T-helper 22 cell (primary cell): ENCODE data around the gene RPS14.

ENCODE experiments used
- DNase-seq: peaks from one replicate; pipeline ENCODE4 v3.0.0-alpha.2; 2020; ENCODE audit warnings: low read depth

RPS14 gene

GRCh38 chr5:150449517-150450339, at the start of gene RPS14:
Gene RPS14, minus strand, starts transcription at chr5:150449739. Its CDS starts 2,006 bp downstream, at chr5:150447733.
- peak; percentile 90 for DNase-seq

GRCh38 chr5:150498971-150499370, 49.4 kb upstream of the RPS14 start:
- DNase-seq, result no peak

GRCh38 chr5:150498501-150498900, 49.0 kb upstream of the RPS14 start:
- no peak for DNase-seq

GRCh38 chr5:150497989-150498317, 48.4 kb upstream of the RPS14 start:
- DNase-seq, result no peak

- no peak for DNase-seq
These were observed 47.9 kb upstream of the RPS14 start for GRCh38 chr5:150497274-150497988.

- no peak for DNase-seq
These were observed 47.0 kb upstream of the RPS14 start for GRCh38 chr5:150496534-150496933.

GRCh38 chr5:150496098-150496497, 46.6 kb upstream of the RPS14 start:
- DNase-seq, result no peak

- DNase-seq, result no peak
These were observed 43.1 kb upstream of the RPS14 start for GRCh38 chr5:150492621-150493020.

- no peak for DNase-seq
These were observed 42.3 kb upstream of the RPS14 start for GRCh38 chr5:150491876-150492275.

GRCh38 chr5:150490754-150491153, 41.2 kb upstream of the RPS14 start:
- no peak for DNase-seq

- DNase-seq, result no peak
These were observed 40.7 kb upstream of the RPS14 start for GRCh38 chr5:150490296-150490669.

GRCh38 chr5:150489360-150490295, 40.1 kb upstream of the RPS14 start:
- no peak for DNase-seq

GRCh38 chr5:150488519-150489359, 39.2 kb upstream of the RPS14 start:
- DNase-seq, result no peak

- no peak for DNase-seq
These were observed 37.9 kb upstream of the RPS14 start for GRCh38 chr5:150487199-150488061.

GRCh38 chr5:150486402-150487198, 37.1 kb upstream of the RPS14 start:
- no peak for DNase-seq

- DNase-seq, result no peak
These were observed 36.3 kb upstream of the RPS14 start for GRCh38 chr5:150485693-150486401.

- no peak for DNase-seq
These were observed 35.6 kb upstream of the RPS14 start for GRCh38 chr5:150484964-150485692.

- DNase-seq, result no peak
These were observed 32.5 kb upstream of the RPS14 start for GRCh38 chr5:150481972-150482406.

GRCh38 chr5:150481708-150481965, 32.1 kb upstream of the RPS14 start:
- DNase-seq, result no peak
